GM19463 (cell line): Measurements from ENCODE around the gene TMSB4X.
"Not testable (repeated sequence)": the region's sequence is repeated elsewhere in the genome, so short reads cannot be mapped to it uniquely, and the experiment has no call there.

Experiments used
- ATAC-seq: cut with Tn5 transposase; IDR thresholded peaks from one replicate; pipeline ENCODE4 v1.9.1; 2021; ENCODE audit warnings: mild to moderate bottlenecking, moderate library complexity; ENCODE audit not compliant: unreplicated experiment

TMSB4X gene

DNA sequence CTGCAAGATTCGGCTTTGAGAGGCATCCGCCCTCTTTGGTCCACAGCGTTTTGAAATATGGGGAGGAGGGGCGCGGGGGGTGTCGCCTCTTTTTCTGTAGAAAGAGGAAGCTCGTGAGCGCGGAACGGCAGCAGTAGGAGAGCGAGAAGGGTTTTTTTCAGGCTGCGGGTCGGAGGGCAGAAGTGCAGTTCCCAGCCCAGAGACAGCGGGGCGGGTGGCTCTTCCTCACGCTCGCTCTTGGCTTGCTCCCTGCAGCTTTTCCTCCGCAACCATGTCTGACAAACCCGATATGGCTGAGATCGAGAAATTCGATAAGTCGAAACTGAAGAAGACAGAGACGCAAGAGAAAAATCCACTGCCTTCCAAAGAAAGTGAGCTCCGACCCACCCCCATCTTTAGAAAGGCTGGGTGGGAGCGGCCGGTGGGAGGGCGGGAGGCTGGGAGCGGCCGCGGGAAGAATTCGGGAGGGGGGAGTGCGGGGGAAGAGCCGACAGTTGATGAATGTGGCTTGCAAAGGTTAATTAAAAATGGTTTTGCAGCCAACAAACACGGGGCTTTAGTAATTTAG lies 1.2 kb downstream of the TMSB4X start:
- ATAC-seq, result no peak

- not testable (repeated sequence) for ATAC-seq
Observed at GRCh38 chrX:12976819-12977732, 2.2 kb downstream of the TMSB4X start.

DNA sequence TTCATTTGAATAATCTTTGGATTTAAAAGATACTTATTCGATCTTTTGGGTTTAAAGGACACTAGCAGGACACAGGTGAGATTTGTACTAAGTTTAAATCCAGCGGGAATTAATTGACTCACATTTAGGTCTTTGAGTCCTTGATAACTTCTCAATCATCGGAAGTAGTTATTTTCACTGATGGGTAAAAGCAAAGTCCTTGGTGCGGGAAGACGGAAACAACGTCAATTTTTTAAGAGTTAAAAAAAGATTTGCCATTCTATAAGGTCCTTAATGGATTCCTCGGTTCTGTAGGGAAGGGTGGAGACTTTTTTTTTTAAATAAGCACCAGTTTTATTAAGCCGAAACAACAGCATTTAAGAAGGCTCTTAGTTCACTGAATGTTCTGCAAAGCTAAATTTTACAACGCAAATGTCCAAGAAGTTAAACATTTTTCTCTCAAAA lies 2.9 kb downstream of the TMSB4X start:
- peak; percentile 0 for ATAC-seq

DNA sequence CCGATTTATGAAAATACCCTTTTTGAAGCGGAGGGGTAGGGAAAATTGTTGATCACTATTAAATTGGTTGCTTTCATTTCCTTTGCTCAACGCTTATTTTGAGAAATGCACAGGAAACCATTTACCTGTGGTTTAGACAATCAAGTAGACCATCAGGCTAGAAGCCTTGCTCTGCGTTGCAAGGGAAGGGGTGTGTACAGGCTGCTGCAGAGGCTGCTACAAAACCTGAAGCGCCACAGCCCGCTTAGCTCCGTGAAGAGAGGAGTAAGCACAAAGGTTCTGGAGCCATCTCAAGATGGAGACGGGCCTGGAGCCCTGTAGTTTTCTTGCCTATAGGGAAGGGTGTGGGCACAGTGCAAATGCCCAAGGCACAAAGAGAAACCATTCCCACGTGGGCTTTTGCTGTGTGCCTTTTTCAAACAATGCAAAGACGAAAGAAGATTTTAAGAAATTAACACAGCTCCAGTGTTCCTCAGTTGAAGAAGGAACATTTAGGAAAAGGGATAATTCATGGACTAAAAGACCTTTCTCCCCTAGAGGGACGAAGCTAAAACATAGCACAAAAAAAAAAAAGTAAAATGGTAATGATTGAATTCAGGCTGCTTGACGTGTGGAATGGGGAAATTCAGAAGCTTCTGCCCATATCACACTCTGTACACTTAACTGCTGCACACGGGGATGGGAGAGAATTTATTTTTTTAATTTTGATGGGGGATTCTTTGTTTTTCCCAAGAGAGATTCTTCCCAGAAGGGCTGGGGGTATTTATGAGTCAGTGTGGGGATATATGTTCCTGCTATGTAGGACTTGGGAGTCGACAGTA lies 3.5 kb downstream of the TMSB4X start:
- peak; percentile 47 for ATAC-seq

GRCh38 chrX:12979026-12979607 lies 4.2 kb downstream of the TMSB4X start:
- no peak for ATAC-seq

GRCh38 chrX:12979616-12980015 lies 4.7 kb downstream of the TMSB4X start:
- no peak for ATAC-seq

DNA sequence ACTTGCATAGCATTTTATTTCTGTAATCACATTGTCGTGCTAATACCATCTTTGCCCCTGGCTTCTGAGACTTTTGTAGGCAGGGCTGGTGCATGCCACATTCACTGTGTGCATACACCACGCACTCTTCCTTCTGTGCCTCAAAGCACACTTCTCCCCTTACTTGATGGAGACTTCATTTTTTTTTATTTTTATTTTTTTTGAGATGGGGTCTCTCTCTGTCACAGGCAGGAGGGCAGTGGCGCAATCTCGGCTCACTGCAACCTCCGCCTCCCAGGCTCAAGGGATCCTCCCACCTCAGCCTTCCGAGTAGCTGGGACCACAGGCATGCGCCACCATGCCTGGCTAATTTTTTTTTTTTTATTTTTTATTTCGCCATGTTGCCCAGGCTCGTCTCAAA lies 5.1 kb downstream of the TMSB4X start:
- not testable (repeated sequence) for ATAC-seq

DNA sequence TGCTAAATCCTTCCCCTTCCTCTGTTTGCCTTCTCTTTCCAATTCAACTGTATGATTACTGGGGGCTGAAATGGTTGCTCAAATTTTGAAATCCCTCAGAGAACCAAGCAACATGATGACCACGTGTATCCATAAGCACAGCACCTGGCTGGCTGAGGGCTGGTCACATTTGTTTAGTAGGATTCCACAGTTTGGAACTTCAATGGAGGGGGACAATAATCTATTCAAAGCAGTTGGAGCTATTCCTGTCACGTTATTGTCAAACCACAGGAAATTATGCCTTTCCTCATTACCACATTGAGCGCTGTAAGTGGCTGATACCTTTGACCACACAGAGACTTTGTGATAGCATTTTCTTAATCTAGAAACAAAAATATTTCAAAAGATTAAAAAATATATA lies 7.0 kb downstream of the TMSB4X start:
- no peak for ATAC-seq

GRCh38 chrX:12984603-12985319 lies 9.9 kb downstream of the TMSB4X start:
- peak; percentile 69 for ATAC-seq

DNA sequence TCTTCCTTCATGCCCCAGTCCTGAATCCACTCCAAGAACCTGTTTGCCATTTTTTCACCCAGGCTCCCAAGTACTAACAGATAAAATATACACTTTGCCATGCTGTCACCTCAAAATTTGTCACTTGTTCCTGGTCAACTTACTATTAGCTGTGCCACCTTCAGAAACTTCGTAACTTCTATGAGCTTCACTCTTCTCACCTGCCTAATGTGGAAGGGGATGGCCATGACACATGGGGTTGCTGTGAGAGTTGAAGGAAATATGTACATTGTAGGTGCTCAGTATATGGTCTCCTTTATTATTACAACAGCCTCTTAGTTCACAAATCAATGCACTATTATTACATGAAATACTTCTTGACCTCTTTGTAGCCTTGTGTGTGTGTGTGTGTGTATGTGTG lies 10.4 kb downstream of the TMSB4X start:
- no peak for ATAC-seq

DNA sequence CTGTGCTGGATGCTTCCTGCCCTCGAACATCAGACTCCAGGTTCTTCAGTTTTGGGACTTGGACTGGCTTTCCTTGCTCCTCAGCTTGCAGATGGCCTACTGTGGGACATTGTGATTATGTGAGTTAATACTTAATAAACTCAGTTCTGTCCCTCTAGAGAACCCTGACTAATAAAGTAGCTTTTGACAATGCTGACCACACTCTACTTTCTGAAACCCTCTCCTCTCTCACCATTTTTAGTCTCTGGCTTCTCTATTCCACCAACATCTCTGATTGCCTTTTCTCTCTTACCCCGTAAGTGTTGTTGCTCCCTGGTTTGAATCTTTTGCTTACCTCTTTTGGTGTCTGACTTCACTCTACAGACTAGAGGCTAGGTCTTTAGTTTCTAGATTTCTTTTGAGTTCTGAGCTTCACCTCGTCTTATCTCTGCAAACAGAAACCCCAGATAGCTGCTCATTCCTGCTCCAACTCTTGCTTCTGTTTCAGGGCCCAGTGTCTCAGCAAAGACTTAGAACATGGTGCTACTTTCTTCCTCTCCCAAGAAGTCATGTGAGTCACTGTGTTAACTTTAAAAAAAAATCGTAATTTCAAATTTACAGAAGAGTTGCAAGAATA lies 11.4 kb downstream of the TMSB4X start:
- peak; percentile 41 for ATAC-seq

- no peak for ATAC-seq
Observed at GRCh38 chrX:12986886-12987285, 12.0 kb downstream of the TMSB4X start.

DNA sequence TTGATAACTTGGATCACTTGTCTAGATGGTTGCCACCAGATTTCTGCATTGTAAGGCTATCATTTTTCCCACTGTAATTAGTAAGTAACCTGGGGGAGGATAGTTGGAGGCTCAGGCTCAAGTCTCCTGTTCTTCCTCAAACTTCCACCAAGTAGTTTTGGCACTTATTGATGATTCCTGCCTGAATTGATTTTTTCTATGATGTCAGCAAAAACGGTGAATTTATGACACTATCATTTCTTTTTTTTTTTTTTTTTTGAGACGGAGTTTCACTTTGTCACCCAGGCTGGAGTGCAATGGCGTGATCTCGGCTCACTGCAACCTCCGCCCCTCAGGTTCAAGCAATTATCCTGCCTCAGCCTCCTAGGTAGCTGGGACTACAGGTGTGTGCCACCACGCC lies 12.4 kb downstream of the TMSB4X start:
- no peak for ATAC-seq

DNA sequence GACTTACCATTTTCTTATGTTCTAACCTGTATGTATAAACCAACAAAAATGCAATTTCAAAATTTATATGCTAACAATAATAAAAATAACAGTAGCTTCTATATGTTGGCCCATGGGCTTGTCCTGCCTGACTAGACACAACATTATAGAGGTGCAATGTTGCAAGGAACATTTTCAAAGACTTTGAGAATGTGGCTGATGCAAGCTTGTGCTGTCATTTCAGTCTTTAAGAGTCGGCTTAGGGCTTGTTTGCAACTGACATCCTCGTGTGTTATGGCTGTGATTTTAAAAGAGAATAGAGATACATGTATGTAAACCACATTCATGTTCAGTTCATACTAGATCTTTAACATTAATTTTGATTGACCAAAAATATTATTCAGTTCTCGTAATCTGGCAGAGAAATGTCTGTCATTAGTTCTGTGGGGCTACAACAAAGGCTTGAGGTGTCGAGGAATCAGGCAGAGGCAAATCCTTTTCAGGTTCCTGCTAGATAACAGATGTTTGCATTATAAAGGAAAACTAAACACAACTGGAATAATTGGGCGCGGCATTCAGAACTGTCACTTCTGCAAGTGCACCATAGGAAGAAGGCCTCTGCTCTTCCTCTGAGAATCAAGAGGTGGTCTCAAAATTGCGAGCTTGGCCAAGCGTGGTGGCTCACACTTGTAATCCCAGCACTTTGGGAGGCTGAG lies 13.1 kb downstream of the TMSB4X start:
- ATAC-seq, result no peak

- no peak for ATAC-seq
Observed at GRCh38 chrX:12988797-12989196, 13.9 kb downstream of the TMSB4X start.

GRCh38 chrX:12989461-12989860 lies 14.6 kb downstream of the TMSB4X start:
- no peak for ATAC-seq

- no peak for ATAC-seq
Observed at GRCh38 chrX:12991575-12991974, 16.7 kb downstream of the TMSB4X start.

- no peak for ATAC-seq
Observed at GRCh38 chrX:12992544-12993118, 17.7 kb downstream of the TMSB4X start.

GRCh38 chrX:12993826-12994225 lies 18.9 kb downstream of the TMSB4X start:
- no peak for ATAC-seq
